ENCODE data around the gene ELMO1.

The ELMO1 gene

GRCh38 chr7:37382546-37383088 lies 66.0 kb downstream of the ELMO1 start:
- Histone ChIP-seq H3K4me2 (ENCODE audit: low read length) (no peak overlapping the region), H3K27me3 (ENCODE audit: control insufficient read depth, low read length) (no peaks in the 10 kb centered on the region), H3K36me3 (ENCODE audit: control insufficient read depth, low read length) (no peaks in the 10 kb centered on the region), H3K9me3 (ENCODE audit: control insufficient read depth, insufficient read depth, low read length) (peaks cover 1% of the 10 kb centered on the region; the same call in 1 of the 2 replicates), H3F3A (ENCODE audit: control insufficient read depth, insufficient read depth) (no peaks in the 10 kb centered on the region), H4K20me1 (ENCODE audit: control insufficient read depth, insufficient read depth, low read depth, low read length) (no peaks in the 10 kb centered on the region), H3K4me1 (ENCODE audit: control insufficient read depth, low read length) (no peaks in the 10 kb centered on the region), H3K27ac (ENCODE audit: low read depth, low read length) (no peak overlapping the region), H3K79me2 (ENCODE audit: control insufficient read depth, low read length) (no peaks in the 10 kb centered on the region), H3K9me2 (replicated peaks; ENCODE audit: control insufficient read depth, low read length) (no peaks in the 10 kb centered on the region), H3K4me3 (ENCODE audit: low read length) (no peak overlapping the region)
- no peak for TF ChIP-seq CTCF (IDR thresholded peaks at IDR 0.05; ENCODE audit: low read depth, low read length, poor library complexity, severe bottlenecking)

GRCh38 chr7:37380831-37381230 lies 67.8 kb downstream of the ELMO1 start:
- Histone ChIP-seq H4K20me1 (ENCODE audit: control insufficient read depth, insufficient read depth, low read depth, low read length) (no peaks in the 10 kb centered on the region), H3K4me1 (ENCODE audit: control insufficient read depth, low read length) (no peaks in the 10 kb centered on the region), H3K9me2 (replicated peaks; ENCODE audit: control insufficient read depth, low read length) (no peaks in the 10 kb centered on the region), H3K9me3 (ENCODE audit: control insufficient read depth, insufficient read depth, low read length) (peaks cover 19% of the 10 kb centered on the region; the same call in 1 of the 2 replicates), H3K27me3 (ENCODE audit: control insufficient read depth, low read length) (no peaks in the 10 kb centered on the region), H3K36me3 (ENCODE audit: control insufficient read depth, low read length) (no peaks in the 10 kb centered on the region), H3K4me3 (ENCODE audit: low read length) (no peak overlapping the region), H3K27ac (ENCODE audit: low read depth, low read length) (no peak overlapping the region), H3K79me2 (ENCODE audit: control insufficient read depth, low read length) (no peaks in the 10 kb centered on the region), H3K4me2 (ENCODE audit: low read length) (no peak overlapping the region), H3F3A (ENCODE audit: control insufficient read depth, insufficient read depth) (no peaks in the 10 kb centered on the region)
- TF ChIP-seq EZH2phosphoT487 (IDR thresholded peaks at IDR 0.05; ENCODE audit: borderline replicate concordance, low read length) (no peak), CTCF (IDR thresholded peaks at IDR 0.05; ENCODE audit: low read depth, low read length, poor library complexity, severe bottlenecking) (no peak)

- H3K4me2 ChIP-seq (ENCODE audit: low read length): no peak overlapping the region
These were observed 69.0 kb downstream of the ELMO1 start for GRCh38 chr7:37379546-37380277.

More at GRCh38 chr7:37379546-37380277, 69.0 kb downstream of the ELMO1 start:
- H3K9me2 ChIP-seq (replicated peaks; ENCODE audit: control insufficient read depth, low read length): no peaks in the 10 kb centered on the region
- H3K4me1 ChIP-seq (ENCODE audit: control insufficient read depth, low read length): no peaks in the 10 kb centered on the region
- no peaks in the 10 kb centered on the region for H4K20me1 ChIP-seq (ENCODE audit: control insufficient read depth, insufficient read depth, low read depth, low read length)
- no peaks in the 10 kb centered on the region for H3F3A ChIP-seq (ENCODE audit: control insufficient read depth, insufficient read depth)
- peaks cover 26% of the 10 kb centered on the region; the same call in 1 of the 2 replicates for H3K9me3 ChIP-seq (ENCODE audit: control insufficient read depth, insufficient read depth, low read length)
- H3K36me3 ChIP-seq (ENCODE audit: control insufficient read depth, low read length): no peaks in the 10 kb centered on the region
- H3K27me3 ChIP-seq (ENCODE audit: control insufficient read depth, low read length): no peaks in the 10 kb centered on the region
- TF ChIP-seq CTCF (IDR thresholded peaks at IDR 0.05; ENCODE audit: low read depth, low read length, poor library complexity, severe bottlenecking): no peak
- TF ChIP-seq EZH2phosphoT487 (IDR thresholded peaks at IDR 0.05; ENCODE audit: borderline replicate concordance, low read length): no peak
- H3K79me2 ChIP-seq (ENCODE audit: control insufficient read depth, low read length): no peaks in the 10 kb centered on the region
- H3K27ac ChIP-seq (ENCODE audit: low read depth, low read length): no peak overlapping the region
- no peak overlapping the region for H3K4me3 ChIP-seq (ENCODE audit: low read length)
